Activated CD4-positive, alpha-beta T cell treated with anti-CD3 and anti-CD28 coated beads for 1 hour (primary cell): ENCODE measurements around the gene ADGRG4.

Experiments
- DNase-seq: peaks from one replicate; pipeline ENCODE4 v3.0.0-alpha.2; 2020

The ADGRG4 gene

DNA sequence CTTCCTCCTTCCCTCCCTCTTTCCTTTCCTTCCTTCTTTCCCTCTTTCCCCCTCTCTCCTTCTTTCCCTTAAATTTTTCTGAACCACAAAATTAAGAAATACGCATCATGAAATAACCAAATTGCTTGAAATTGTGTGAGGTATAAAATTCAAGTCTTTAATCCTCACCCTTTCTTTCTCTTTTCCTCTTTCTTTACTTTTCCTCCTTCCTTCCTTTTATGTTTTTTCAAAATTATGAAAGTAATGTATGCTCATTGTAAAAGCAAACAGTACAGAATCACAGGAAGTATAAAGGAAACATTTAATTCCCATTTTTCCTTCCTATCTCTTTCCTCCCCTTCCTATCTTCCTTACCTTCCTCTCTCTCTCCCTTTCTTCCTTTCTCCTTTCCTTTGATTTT is 5.4 kb downstream of the ADGRG4 start:
- no peak for DNase-seq

GRCh38 chrX:136307471-136307870 is 6.7 kb downstream of the ADGRG4 start:
- DNase-seq: no peak

- no peak for DNase-seq
Observed at GRCh38 chrX:136310411-136310810, 9.6 kb downstream of the ADGRG4 start.

DNA sequence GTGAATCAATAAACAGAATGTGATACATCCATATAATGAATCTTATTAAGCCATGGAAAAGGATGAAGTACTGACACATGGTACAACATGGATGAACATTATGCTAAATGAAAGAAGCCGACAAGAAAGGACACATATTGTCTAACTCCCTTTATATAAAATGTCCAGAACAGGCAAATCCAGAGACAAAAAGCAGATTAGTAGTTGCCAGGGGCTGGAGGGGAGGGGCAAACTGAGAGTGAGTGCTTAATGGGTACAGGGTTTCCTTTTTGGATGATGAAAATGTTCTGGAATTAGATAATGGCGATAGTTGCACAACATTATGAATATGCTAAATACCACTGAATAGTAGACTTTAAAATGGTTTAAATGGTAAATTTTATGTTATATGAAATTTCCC is 17.4 kb downstream of the ADGRG4 start:
- no peak for DNase-seq

GRCh38 chrX:136318895-136319597 is 18.3 kb downstream of the ADGRG4 start:
- DNase-seq: no peak

DNA sequence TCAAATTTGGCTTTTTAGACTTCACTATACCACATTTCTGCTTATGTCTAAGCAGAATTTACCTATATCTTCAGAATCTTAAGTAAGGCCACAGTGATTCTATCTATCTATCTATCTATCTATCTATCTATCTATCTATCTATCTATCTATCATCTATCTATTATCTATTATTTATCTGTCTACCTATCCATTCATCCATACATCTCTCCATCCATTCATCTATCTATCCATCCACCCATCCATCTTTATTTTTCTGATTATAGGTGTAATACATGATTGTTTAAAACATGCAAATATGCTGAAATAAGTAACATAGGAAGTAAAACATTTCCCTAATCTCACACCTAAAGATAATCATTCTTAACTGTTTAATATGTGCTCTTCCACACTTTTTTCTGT is 18.8 kb downstream of the ADGRG4 start:
- no peak for DNase-seq

GRCh38 chrX:136321532-136321931 is 20.8 kb downstream of the ADGRG4 start:
- DNase-seq: no peak

GRCh38 chrX:136322064-136322463 is 21.3 kb downstream of the ADGRG4 start:
- no peak for DNase-seq

DNA sequence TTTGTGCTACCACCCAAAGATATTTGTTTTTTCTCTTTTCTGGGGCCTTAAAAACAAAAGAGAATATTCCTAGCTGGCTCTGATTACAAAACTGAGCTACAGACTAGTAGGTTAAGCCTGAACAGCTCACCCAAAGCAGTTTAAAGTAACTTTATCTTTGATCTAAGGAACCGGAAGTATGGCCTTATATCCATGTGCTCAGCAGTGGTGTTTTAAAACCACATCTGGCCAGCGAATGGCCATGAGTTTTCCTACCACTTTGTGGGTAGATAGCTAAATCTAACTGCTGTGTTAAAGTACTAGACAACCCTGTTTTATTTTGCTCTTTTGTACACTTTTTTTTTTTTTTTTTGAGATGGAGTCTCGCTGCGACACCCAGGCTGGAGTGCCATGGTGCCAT is 24.6 kb downstream of the ADGRG4 start:
- no peak for DNase-seq

DNA sequence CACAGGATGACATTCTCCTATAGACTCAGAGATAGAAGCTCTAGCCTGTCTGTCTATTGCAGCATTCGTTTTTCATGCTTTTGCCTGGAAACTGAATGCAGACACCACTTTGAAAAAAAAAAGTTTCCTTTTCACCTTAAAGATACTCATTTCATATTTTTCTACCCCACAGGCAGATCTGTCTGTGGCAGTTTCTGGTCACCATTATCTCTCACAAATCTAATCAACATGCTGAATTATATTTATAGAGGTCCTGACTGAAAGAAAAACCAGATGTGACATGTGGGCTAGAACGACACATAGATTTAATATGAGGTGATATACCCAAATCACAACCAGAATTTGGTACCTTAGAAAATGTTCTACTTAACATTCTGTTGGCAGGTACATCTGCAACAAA is 28.2 kb downstream of the ADGRG4 start:
- no peak for DNase-seq

- no peak for DNase-seq
Observed at GRCh38 chrX:136336623-136337022, 35.9 kb downstream of the ADGRG4 start.

GRCh38 chrX:136339702-136340101 is 38.9 kb downstream of the ADGRG4 start:
- DNase-seq: no peak

- DNase-seq: no peak
Observed at GRCh38 chrX:136344320-136344719, 43.6 kb downstream of the ADGRG4 start.

DNA sequence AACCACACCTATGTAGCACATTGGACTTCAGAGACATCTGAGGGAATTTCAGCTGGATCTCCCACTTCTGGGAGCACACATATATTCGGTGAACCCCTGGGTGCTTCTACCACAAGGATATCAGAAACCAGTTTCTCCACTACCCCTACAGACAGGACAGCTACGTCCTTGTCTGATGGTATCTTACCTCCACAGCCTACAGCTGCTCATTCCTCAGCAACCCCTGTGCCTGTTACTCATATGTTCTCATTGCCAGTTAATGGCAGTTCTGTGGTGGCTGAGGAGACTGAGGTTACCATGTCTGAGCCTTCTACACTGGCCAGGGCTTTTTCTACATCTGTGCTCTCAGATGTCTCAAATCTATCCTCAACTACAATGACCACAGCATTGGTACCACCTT is 45.7 kb downstream of the ADGRG4 start:
- no peak for DNase-seq

DNA sequence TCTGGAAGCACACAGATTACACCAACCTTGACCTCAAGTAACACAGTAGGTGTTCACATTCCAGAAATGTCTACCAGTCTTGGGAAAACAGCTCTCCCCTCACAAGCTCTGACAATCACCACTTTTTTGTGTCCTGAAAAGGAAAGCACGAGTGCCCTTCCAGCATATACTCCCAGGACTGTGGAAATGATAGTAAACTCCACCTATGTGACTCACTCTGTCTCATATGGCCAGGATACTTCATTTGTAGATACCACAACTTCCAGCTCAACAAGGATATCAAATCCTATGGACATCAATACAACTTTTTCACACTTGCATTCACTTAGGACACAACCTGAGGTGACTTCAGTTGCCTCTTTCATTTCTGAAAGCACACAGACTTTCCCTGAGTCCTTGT is 46.9 kb downstream of the ADGRG4 start:
- no peak for DNase-seq

GRCh38 chrX:136353526-136354093 is 52.8 kb downstream of the ADGRG4 start:
- DNase-seq: no peak

DNA sequence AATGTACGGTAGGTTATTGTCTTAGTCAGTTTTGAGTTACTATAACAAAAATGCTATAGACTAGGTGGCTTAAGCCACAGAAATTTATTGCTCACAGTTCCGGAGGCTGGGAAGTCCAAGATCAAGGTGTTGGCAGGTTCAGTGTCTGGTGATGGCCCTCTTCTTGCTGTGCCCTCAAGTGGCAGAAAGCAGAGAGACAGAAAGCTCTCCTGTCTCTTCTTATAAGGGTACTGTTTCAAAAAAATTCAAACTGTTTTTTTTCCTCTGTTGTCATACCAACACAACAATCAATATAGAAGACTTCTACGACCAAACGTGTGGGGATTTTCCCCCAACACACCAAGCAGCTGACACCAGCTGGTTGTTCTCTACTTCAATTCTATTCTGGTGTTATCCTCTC is 53.4 kb downstream of the ADGRG4 start:
- no peak for DNase-seq

GRCh38 chrX:136369377-136369776 is 68.6 kb downstream of the ADGRG4 start:
- no peak for DNase-seq

DNA sequence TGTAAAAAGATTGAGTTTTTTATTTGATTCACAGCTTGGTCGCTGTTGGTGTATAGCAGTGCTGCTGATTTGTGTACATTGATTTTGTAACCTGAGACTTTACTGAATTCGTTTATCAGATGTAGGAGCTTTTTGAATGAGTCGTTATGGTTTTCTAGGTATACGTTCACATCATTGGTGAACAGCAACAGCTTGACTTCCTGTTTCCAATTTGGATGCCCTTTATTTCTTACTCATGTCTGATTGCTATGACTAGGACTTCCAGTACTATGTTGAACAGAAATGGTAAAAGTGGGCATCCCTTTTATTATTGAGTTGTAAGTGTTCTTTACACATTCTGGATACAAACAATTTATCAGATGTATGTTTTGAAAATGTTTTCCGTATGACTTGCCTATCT is 76.0 kb downstream of the ADGRG4 start:
- no peak for DNase-seq

- no peak for DNase-seq
Observed at GRCh38 chrX:136380010-136380769, 79.4 kb downstream of the ADGRG4 start.

DNA sequence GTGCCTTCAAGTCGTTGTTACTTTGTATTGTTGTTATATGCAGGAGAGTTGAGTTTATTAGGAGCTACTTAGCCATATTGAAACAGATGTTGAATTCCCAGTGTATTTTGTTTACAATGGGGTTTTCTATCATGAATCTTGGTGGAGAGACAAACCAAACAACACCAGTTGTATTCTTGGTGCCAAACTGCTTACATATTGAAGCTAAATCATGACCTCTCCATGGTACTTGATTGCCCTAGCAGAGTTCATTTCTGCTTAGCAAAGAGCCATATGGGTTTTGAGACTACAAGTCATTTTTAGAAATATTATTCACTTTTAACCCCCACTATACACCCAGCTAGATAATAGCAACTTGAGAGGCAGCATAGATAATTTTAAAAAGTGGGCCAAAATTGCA is 85.4 kb downstream of the ADGRG4 start:
- DNase-seq: no peak

DNA sequence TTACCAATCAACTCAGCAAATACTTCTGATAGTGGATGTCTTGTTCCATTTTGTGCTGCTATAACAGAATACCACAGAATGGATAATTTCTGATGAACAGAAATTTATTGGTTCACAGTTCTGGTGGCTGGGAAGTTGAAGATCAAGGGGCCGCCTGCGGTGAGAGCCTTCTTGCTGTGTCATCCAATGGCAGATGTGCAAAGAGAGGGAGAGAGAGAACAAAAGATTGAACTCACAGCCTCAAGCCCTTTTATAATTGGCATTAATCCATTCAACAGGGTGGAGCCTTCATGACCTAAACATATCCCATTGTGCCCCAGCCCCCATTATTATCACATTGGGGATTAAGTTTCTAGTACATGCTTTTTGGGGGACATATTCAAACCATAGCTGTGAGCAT is 86.1 kb downstream of the ADGRG4 start:
- DNase-seq: no peak

- no peak for DNase-seq
Observed at GRCh38 chrX:136387951-136388502, 87.3 kb downstream of the ADGRG4 start.

GRCh38 chrX:136390921-136391320 is 90.2 kb downstream of the ADGRG4 start:
- DNase-seq: no peak
